NCI-H1105 (cell line): ENCODE data around the gene SCYGR5.
"Not testable (repeated sequence)": the region's sequence is repeated elsewhere in the genome, so short reads cannot be mapped to it uniquely, and the experiment has no call there.

Experiments
- DNase-seq: peaks from one replicate; lab custom pipeline; 2025; lab: John Stamatoyannopoulos, UW

Gene SCYGR5

DNA sequence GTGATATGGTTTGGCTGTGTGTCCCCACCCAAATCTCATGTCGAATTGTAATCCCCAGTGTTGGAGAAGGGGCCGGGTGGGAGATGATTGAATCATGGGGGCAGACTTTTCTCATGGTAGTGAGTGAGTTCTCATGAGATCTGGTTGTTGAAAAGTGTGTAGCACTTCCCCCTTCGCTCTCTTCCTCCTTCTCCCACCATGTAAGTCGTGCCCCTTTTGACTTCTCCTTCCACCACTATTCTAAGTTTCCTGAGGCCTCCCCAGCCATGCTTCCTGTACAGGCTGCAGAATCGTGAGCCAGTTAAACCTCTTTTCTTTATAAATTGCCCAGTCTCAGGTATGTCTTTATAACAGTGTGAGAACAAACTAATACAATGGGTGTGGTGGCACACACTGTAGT, 7.0 kb downstream of the SCYGR5 start:
- not testable (repeated sequence) for DNase-seq

- no peak for DNase-seq
Observed at GRCh38 chr2:227674485-227674884, 7.9 kb downstream of the SCYGR5 start.

- DNase-seq = no peak
Observed at GRCh38 chr2:227677928-227678327, 11.3 kb downstream of the SCYGR5 start.

- DNase-seq = no peak
Observed at GRCh38 chr2:227684258-227684657, 17.7 kb downstream of the SCYGR5 start.

GRCh38 chr2:227687189-227687588, 20.6 kb downstream of the SCYGR5 start:
- no peak for DNase-seq

DNA sequence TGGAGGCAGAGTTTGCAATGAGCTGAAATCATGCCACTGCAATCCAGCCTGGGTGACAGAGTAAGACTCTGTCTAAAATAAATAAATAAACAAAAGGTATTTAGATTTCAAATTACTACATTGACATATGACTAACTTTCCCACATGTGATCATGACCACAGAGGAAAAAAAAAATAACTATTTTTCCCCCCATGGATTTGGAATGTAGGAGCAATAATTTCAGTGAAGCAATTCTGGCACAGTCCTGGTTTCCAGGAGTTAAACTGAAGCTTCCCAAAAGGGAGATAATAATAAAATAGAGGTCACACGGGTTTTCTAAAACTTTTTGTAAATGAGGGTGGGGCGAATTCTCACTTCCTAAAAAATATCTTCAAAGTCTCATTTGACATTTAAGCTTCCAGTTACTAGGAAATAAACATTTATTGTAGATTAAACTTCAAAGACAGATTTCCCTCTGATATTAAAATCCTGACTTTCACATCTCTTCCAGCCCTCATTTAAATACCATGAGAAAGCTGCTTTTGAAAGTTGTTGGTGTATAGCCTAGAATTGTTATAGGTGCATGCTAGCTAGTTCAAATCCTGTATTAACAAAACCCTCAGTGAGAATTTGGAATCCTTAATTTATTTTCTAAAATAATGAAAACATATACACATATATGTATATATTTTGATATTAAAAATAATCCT, 30.5 kb downstream of the SCYGR5 start:
- no peak for DNase-seq

GRCh38 chr2:227701556-227701955, 35.0 kb downstream of the SCYGR5 start:
- no peak for DNase-seq

- DNase-seq = no peak
Observed at GRCh38 chr2:227703280-227703732, 36.7 kb downstream of the SCYGR5 start.

GRCh38 chr2:227703961-227704360, 37.4 kb downstream of the SCYGR5 start:
- DNase-seq = no peak

DNA sequence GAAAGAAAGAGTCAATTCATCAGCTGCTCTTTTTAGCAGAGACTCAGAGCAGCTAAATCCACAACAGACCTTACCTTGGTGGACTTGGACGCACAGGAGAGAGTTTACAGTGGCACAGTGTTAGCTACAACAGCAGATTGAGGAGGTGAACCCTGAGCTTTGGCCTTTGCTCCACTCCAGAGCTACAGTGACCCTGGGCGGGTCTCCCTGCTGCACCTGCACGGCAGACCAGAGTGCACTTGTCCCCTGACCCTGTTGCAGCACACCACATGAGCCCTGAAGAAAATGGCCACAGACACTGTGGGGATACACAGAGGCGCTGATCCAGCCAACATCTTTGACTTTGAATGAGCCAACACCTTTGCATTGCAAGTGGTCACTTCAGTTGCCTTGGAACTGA, 40.3 kb downstream of the SCYGR5 start:
- no peak for DNase-seq

DNA sequence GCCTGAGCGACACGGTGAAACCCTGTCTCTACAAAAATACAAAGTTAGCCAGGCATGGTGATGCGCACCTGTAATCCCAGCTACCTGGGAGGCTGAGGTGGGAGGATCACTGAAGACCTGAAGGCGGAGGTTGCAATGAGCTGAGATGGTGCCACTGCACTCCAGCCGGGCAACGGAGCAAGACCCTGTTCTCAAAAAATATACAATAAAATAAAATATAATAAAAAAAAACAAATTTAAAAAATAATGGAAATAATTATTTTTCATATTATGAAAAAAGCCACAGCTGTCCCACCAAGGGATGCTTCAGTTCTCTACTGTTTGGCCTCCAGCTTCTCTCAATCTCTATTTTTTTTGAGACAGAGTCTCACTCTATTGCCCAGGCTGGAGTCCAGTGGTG, 40.8 kb downstream of the SCYGR5 start:
- DNase-seq = no peak

GRCh38 chr2:227710986-227711385, 44.4 kb downstream of the SCYGR5 start:
- no peak for DNase-seq

DNA sequence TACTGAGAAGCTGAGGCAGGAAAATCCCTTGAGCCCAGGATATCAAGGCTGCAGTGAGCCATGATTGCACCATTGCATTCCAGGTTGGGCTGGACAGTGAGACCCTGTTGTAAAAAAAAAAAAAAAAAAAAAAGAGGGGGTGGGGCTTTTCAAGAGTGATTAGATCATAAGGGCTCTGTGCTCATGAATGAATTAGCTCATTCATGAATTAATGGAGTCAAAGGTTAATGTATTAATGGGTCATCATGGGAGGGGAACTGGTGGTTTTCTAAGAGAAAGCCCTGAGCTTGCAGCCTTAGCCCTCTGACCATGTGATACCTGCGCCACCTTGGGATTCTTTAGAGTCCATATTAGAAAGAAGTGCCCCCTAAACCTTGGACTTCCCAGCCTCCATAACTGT, 46.7 kb downstream of the SCYGR5 start:
- DNase-seq = no peak

DNA sequence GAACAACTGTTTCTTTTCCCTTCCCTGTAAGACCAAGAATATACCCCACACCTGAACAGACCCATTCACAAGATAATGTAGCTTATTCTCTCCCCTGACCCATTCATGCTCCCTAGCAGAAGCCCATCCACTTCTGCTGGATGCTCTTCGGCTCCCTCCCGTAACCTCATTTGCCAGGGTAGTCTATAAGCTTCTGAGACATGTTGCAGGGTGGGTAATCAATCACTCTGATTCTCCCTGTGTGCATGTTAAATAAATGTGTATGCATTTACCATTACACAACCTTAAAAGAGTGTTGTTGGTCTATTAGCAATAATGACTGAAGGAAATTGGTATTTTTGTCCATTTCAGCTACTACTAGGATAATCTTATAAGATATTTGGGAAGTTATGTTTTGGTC, 49.9 kb downstream of the SCYGR5 start:
- no peak for DNase-seq
